ENCODE results near the gene TTC12.

Gene TTC12

GRCh38 chr11:113314389-113315301, at the start of gene TTC12:
TTC12 (plus strand) TSS chr11:113314583; CDS start chr11:113316258, 1,675 bp downstream.
- DNase-seq: peak; percentile 95

- no peak for DNase-seq
Measured at GRCh38 chr11:113265362-113265761, 49.0 kb upstream of the TTC12 start.

DNA sequence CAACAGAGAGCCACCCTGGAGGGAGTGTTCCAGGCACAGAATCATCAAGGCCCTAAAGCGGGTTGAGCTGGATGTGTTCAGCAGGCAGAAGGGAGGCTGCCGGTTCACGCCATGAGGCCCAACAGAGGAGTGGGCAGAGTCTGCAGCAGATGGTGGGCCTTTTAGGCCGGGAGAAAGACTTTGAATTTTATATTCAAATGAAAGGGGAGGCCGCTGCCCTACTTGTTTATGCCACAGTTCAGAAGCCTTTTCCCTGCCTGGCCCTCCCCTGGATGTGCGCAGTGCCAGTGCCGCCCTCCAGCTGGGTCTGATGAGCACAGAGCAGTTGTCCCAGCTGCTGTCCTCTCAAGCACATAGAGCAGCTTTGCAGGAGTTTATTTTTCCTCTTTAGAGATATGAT, 46.9 kb upstream of the TTC12 start:
- DNase-seq: no peak

DNA sequence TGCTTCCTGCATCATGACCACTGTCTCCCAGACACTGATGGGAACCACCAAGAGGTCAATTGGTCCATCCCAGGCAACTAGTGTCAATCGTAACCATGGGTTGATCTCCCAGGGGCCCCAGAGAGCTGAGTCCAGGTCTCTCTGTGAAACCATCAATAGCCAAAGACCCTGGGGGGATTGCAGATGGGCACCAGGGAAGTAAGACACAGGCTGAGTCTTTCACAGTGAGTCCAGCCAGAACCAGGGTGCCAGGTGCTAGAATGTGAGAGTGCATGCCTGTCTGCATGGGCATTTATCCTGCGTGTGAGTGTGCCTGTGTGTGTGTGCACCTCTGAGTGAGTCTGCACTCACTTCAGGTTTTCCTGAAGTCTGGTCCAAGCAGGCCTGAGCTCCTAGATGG, 45.3 kb upstream of the TTC12 start:
- no peak for DNase-seq

- no peak for DNase-seq
Measured at GRCh38 chr11:113269636-113270035, 44.7 kb upstream of the TTC12 start.

GRCh38 chr11:113270080-113270479, 44.3 kb upstream of the TTC12 start:
- no peak for DNase-seq

DNA sequence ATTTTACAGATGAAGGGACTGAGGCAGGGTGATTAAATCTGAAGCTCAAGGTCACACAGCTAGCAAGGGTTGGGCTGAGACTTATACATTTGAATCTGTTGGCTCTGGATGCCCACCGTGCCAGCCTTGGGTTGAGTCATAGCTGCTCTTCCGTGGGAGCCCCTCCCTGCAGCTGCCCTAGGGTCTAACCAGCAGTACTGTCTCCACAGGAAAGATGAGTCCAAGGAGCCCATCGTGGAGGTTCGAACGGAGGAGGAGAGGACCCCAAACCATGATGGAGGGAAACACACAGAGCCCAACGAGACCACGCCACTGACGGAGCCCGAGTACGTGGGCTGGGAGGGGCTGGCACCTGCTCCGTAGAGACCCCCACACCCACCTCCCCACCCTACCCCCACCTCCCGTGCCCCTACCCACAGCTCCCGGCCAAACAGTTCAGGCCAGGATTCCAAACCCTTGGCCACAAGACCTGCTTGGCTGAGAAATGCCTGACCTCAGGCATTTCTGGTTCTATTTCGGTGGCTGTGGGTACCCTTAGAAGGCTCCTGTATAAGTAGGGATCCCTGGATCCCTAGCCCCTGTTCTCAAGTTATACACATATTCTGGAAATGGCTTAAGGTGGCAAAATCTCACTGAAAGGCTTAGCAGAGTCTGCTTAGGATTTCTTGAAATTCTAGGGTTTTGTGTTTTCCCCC, 42.7 kb upstream of the TTC12 start:
- no peak for DNase-seq

DNA sequence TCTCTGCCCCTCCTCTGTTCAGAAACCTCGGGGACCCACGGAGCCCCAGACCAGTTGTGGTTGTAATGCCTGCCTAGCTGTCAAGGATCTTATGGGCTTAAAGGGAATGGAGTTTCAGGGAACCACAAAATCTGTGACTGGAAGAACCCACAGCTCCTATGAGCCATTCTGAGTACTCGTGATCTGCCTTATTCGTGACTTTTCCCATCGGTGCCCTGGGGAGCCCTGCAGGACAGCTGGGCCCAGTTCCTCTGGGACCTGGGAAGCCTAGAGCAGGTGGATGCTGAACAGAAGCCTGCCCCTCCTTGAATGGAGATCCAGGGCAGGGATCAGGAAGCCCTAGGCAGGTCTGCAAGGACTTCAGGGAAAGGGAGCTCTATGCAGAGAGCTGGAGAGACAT, 42.1 kb upstream of the TTC12 start:
- no peak for DNase-seq

- DNase-seq: no peak
Measured at GRCh38 chr11:113272927-113273615, 41.3 kb upstream of the TTC12 start.

GRCh38 chr11:113273720-113274119, 40.7 kb upstream of the TTC12 start:
- no peak for DNase-seq

DNA sequence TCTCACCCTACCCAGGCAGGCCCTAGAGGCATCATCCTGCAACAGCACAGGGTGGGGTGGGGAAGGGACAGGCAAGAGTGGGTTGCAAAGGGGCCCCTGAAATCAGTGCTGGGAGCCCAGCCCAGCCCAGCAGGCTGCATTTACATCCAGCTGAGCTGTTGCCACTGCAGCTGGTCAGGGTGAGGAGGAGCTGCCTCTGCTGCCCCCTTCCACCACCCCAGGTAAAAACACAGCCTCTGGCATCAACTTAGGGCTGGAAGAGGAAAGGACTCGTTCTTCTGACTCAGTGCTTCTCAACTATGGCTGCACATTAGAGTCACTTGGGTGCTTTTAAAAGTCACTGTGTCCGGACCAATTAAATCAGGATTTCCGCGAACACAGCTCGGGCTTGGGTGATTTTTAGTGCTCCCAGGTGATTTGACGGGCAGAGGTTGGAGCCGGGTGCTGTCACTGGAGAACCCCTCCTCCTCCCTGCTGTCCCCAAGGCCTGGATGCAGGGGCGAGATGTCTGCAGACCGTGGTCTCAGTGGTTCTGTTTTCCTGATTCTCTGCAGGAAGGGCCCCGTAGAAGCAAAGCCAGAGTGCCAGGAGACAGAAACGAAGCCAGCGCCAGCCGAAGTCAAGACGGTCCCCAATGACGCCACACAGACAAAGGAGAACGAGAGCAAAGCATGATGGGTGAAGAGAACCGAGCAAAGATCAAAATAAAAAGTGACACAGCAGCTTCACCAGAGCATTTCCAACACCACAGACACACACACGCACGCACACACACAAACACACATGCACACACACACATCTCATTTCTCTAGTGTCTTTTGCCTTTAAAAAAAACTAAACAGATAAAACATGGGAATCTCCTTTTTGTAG, 39.4 kb upstream of the TTC12 start:
- no peak for DNase-seq

- no peak for DNase-seq
Measured at GRCh38 chr11:113275602-113276001, 38.8 kb upstream of the TTC12 start.

DNA sequence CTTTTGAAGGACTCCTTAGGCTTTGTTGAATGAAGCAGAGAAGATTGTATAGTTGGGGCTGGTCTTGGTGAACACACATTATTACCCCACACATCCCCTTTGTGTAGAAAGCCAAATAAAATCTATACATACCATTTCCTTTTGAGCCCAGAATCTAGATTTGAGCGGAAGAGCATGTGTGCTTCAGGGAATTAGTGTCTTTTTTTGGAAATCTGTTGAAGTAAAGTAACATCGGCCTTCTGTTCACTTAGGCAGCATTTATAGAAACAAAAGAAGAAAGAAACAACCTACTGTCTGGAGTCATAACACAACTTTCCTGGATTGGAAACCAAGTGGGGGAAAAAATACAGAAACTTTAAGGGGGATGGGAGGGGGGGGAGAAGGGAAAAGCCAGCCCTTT, 37.9 kb upstream of the TTC12 start:
- DNase-seq: no peak

DNA sequence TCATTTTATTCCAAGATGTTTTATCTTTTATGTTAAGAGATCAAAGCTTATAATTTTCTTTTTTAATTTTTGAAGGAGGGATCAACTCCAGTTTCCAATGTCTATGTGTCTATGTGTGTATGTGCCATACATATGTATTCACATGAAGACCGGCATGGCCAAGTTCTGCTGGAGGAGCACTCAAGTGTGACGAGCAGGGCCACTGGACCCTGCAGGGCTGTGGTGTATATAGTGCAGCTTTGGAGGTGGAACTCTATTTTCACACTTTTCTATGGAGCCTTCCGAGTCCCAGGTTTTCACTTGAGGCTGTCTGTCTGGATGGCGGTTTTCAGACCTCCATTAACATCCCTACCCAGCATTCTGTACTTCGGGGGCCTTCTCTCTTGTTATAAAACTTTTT, 36.5 kb upstream of the TTC12 start:
- no peak for DNase-seq

DNA sequence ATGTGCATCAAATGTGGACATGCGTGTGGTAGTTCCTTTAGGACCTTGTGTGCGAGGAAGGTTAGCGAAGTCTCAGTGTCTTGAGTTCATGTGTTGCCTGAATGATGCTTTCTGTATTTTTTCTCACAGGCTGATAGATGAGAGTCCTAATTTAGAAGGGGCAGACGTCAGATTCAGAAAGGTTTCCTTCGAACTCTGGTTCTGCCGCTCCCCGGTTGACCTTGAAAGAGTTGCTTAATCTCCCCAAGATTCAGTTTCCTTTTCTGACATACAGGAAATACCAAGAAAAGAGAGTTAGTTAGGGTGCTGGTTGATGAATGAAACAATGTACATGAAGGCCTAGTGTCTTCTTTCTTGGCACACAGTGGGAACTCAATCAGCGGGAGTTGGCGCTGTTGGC, 35.9 kb upstream of the TTC12 start:
- DNase-seq: no peak

DNA sequence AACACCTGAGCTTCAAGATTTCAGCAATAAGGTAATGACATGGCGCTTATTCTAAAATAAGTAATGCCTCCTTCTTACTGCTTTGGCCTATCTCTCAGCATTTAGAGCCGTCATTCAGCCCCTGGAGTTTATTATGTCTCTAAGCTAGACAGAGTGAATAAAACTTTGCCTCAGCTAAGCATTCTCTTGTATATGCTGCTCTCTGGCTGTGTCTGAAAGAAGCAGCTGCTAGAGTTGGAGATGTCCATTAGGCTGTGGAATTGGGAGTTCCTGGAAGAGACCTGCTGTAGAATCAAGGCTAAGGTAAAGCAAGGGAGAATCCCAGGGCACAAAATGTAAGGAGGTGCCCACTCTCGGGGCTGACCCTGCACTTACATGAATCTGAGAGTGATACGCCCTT, 35.5 kb upstream of the TTC12 start:
- DNase-seq: no peak

DNA sequence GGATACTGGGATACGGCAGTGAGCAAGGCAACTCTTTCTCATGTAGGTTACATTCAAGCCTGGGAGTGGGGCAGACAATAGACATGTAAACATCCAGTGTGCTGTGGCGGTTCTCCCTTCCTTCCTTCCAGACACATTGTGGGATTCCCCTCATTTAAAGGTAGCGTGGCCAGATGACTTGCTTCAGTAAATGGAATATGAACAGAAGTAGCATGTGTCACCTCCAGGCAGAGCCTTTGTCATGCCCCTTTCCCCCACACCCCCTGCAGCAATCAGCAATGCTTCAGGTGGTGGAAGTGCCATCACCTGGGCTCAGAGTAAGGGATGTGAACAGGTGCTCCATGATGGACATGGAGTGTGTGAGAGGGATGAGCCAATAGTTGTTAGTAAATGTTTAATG, 34.8 kb upstream of the TTC12 start:
- no peak for DNase-seq

GRCh38 chr11:113281052-113281725, 33.2 kb upstream of the TTC12 start:
- no peak for DNase-seq

- DNase-seq: no peak
Measured at GRCh38 chr11:113282898-113283437, 31.4 kb upstream of the TTC12 start.

- no peak for DNase-seq
Measured at GRCh38 chr11:113283881-113284280, 30.5 kb upstream of the TTC12 start.

DNA sequence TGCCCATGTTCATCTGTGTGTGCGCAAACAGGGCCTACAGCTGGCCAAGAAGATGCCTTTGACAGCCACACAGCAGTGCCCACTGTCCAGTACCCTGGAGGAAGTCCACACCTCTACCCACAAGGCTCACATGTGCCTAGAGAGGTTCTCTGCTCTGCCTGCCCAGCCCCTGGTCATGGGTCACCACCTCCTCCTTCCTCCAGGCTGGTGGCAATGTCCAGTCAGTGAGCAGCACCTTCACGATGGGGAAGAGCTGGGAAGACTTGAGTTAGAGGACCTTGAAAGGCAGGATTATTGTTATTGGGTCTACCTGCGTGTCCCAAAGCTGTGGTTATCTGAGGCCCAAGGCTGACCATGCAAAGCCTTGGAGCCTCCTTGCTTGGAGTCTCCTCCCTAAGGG, 28.4 kb upstream of the TTC12 start:
- DNase-seq: no peak

All from activated CD4-positive, alpha-beta T cell treated with anti-CD3 and anti-CD28 coated beads for 48 hours (primary cell).